ENCODE measurements around the gene CHN1.

Gene CHN1, protein sequence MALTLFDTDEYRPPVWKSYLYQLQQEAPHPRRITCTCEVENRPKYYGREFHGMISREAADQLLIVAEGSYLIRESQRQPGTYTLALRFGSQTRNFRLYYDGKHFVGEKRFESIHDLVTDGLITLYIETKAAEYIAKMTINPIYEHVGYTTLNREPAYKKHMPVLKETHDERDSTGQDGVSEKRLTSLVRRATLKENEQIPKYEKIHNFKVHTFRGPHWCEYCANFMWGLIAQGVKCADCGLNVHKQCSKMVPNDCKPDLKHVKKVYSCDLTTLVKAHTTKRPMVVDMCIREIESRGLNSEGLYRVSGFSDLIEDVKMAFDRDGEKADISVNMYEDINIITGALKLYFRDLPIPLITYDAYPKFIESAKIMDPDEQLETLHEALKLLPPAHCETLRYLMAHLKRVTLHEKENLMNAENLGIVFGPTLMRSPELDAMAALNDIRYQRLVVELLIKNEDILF

DNA sequence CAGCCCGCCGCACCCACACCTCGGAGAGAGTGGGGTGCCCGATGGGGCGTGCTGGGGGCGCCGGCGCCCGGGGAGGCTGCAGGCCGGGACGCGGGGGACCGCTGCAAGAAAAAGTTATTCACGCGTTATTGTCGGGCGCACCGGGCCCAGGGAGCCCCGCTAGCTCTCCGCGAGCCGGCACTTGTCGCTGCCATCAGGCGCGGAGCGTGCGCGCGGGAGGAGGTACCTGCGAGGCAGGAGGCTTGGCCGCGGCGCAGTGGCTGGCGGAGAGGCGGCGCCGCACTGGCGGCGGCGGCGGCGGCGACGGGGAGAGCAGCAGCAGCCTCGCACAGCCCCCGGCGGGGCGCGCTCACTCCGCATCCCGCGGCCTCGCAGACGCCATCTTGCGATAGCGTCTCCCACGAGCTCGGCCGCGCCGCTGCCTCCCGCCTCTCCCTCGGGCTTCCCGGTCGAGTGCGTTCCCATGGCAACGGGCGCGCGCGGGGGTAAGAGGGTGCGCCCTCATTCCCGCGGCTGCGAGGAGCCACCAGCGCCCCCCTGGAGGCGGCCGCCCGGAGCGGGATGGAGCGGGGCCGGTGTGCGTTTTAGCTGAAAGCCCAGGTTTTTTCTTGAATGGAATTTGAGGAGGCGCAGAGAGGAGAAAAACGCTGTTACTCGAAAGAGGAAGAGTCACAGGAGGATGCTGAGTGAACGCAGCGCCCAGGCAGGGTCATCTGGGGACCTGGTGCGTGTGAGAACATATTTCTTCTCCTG, at the start of gene CHN1:
Gene CHN1, minus strand, starts transcription at position 402 of the 753 bp plus-strand sequence. CDS start 469 bp downstream, outside the sequence.
- peak; percentile 50 to 61 for DNase-seq

DNA sequence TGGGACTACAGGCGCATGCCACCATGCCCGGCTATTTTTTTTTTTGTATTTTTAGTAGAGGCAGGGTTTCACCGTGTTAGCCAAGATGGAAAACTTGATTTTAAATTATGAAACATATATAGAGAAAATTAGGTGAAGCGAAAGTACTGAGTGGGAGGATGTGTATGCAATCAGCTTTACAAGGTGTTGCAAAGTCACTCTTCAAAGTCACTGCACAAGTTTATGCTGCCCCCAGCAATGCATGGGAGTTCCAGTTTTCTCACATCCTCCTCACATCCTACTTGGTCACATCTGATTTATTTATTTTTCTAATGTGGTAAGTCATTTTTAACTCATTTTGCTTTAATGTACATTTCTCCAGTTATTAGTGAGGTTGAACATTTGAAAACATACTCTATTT, 49.2 kb upstream of the CHN1 start:
- DNase-seq: no peak

DNA sequence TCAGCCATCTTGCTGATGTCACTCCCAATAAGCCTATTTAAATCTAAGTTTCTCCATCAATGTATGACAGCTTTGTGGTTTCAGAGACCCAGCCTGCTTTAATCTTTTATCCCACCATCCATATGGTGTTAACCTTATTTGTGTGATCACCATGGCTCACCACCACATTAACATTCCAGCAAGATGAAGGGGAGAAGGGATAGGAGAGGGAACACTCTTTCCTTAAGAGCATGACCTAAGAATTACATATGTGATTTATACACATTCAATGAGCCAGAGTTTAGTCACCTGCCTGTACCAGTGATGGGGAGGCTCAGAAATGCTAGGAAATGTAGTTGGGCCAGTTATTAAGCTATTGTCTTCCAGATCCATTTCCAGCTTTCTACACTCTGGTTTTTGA, 44.5 kb upstream of the CHN1 start:
- no peak for DNase-seq

DNA sequence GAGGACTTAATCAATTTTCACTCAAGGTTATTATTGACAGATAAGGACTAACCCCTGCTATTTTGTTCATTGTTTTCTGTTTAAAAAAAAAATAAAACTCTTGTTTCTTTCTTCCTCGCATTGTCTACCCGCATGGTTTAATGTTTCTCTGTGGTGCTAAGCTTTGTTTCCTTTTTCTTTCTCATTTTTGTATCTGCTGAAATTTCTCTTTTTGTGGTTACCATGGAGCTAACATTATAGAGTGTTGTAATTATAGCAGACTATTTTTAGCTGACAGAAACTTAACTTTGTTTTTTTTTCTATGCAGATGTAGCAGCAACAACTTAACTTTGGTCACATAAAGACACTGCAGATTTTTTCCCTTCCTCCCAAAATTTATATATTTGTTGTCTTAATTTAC, 43.1 kb upstream of the CHN1 start:
- no peak for DNase-seq

DNA sequence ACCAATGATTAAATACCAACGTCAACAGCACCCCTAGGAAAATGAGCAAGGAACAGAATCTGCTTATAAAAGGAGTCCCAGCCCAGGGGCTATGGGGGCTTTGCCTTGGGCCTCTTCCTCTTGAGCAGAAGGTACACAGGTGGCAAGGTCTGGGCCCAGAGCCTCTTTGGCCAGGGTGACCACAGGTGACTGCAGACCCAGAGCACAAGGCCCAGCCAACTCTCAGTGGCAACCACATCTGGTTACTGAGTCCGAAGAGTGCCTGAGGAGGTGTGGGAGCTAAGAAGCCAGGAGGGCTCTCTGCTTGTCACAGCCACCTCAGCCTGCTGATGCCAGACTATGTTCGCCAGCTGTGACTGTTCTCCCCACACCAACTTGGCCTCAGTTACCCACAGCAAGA, 34.3 kb upstream of the CHN1 start:
- no peak for DNase-seq

DNA sequence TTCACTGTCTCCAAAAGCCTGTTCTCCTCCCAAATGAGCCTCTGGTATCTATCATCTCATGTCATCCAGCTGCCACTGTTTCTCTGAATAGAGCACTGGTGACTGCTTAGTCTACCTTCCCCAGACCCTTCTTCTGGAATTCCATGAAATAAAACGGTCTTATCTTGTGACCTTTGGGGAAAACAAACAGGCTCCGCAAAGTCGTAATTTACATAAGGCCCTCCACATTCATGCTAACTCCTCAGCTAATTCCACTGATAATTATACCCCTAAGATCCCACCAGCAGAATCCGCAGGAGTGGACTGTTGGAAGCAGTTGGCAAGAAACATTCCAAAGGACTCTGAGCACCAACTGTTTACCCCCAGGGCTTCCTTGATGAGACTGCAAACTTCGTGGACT, 33.9 kb upstream of the CHN1 start:
- no peak for DNase-seq

DNA sequence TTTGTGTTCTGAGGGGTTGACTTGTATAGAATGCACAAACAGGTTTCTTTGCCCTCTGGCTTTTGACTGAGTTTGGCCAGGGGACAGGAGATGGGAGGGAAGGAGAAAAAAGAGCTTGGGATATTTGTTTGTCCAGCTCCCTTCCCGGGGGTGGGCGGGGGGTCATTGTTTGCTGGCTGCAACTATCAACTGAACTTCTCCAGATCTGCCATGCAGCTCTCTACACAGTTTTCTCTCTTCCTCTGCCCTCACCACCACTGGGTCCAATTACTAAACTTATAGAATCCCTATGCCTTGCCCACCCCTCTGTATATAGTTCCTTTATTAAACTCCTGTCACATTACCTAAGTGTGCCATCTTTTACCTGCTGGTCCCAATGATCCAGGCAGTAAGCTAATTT, 32.8 kb upstream of the CHN1 start:
- DNase-seq: no peak

DNA sequence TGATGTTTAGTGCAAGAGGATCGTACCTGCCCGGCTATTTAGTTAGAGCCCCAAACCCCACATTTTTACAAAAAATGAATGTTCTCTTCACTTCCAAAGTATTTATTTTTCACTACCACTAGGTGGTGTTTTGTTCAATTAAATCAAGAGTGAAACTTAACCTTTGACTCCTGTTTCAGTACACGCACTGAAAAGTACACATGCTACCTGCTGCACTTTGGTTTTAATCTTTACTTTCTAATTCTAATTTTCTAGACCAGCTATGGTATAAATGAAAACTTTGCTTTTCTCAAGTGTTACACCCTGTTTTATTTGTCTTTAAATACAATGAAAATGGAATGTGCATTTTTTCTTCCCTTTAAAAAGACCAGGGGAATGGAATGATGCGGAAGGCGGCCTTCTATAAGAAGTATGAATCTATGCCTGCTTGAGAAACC, 31.4 kb upstream of the CHN1 start:
- DNase-seq: no peak

DNA sequence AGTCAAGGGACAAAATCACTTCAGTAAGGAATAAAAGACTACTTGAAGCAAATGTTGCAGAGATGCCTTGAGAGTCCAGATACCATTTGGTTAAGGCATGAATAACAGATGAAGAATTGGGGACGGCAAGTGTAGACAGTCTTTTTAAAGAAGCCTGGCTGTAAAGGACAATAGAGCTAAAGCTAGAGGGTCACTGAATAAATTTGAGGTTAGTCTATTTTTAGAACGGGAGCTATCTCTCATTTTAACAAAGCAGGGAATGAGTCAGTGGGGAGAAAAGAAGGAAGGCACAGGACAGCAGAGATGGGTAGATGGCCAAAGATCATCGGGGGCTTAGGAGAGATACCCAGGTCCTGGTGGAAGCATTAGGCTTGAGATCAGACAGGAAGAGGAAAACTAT, 30.6 kb upstream of the CHN1 start:
- DNase-seq: no peak

DNA sequence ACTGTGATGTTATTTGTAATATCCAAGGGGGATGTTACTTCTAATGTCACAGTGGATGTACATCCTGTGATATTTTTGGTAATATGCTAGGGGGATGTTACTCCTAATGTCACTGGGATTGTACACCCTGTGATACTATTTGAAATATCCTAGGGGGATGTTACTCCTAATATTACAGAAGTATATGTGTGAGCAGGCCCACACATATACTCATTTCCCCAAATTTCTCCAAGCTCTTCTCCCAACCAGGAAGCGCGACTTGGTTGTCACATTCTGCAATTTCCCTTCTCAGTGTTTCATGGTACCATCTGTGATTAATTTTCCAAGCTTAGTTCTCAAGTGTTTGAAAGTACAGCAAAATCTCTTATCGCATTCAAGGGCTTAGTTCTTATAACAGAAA, 29.5 kb upstream of the CHN1 start:
- DNase-seq: no peak

DNA sequence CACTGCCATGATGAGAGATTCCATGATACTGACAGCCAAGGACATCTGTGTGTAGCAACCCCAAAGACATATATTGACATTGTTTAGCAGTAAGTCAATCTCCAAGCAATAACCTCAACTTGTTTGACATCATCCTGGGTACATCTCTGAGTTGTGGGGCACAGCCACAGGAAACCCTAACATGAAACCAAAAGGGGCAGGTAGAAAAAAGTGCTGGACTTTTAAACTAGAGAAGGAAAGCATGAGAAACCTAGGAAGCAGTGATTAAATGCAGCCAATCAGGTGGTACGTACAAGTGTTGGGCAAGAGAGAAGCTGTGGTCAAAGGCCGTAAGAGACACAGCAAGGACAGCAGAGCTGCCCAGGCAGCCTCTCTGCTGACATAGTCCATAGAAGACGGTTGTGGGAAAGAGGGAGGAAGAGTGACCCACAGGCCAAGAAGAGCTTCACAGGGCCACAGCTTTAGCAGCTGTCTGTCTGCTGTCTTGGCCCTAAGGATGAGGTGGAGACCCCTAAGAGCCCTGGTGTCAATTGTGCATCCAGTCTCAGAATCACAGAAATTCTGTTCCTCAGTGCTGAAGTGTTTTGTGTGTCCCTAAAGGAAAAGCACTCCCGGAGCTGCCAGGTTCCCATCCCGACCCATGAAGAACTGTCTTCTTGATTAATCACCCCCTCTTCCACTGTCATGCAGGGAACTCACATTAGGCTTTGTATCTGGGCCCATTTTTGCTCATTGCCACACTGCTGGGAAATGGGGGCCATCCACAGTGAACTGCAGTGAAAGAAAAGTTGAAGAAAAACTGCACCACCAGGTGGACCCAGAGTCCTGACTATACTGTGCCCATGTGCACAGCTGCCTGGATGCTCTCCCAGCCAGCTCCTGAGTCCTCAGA, 25.4 kb upstream of the CHN1 start:
- no peak for DNase-seq

DNA sequence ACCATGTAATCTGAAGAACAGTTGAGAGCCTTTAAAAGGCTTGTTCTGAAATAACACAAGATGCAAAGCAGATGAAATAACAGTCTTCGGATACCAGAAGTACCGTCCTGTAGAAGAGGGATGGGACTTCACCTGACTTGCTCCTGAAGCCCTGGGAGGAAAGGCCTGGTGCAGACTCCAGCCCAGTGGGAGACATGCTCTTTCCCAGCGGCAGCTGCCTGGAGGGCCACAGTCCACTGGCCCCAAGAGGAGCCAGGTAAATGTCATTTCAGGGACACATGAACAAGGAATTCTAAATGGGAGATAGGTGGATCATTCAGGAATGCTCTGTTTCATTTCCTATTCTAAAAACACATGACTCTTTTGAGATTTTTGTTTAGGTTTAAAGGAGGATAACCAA, 22.6 kb upstream of the CHN1 start:
- DNase-seq: no peak

DNA sequence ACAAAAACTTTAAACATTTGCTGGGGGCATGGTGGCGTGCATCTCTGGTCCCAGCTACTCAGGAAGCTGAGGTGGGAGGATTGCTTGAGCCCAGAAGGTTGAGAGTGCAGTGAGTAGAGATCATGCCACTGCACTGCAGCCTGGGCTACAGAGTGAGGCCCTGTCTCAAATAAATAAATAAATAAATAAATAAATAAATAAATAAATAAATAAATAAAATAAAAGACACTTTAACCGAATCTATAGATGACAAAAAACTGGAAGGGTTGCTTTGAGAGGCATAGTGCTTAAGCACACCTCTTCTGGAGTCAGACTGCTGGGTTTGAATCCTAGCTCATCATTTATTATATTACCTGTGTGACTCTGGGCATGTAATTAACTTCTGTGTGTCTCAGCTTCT, 21.2 kb upstream of the CHN1 start:
- no peak for DNase-seq

DNA sequence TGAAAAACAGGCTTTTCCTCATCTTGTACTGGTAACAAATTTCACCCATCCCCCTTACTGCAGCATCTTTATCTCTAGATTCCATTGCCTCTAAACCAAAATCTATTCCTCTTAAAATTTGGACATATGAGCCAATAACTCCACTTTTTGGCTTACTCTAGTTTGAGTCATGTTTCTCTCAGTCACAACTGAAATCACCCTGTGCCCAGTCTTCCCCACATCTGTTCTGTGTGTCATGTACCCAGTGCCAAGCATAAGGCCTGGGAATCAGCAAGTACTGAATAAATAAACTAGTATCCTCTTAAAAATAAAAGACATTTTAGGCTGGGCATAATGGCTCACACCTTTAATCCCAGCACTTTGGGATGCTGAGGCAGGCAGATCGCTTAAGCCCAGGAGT, 20.8 kb upstream of the CHN1 start:
- no peak for DNase-seq

DNA sequence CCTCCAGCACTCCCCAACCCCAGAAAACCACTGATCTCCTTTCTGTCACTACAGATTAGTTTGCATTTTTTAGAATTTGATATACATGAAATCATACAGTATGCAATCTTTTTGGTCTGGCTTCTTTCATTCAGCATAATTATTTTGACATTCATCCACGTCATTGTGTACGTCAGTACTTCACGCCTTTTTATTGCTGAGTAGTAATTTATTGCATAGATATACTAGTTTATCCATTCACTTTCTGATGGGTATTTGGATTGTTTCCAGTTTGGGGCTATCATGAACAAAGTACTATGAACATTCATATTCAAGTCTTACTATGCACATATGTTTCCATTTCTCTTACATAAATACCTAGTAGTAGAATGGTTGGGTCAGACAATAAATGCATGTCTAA, 20.1 kb upstream of the CHN1 start:
- DNase-seq: no peak

DNA sequence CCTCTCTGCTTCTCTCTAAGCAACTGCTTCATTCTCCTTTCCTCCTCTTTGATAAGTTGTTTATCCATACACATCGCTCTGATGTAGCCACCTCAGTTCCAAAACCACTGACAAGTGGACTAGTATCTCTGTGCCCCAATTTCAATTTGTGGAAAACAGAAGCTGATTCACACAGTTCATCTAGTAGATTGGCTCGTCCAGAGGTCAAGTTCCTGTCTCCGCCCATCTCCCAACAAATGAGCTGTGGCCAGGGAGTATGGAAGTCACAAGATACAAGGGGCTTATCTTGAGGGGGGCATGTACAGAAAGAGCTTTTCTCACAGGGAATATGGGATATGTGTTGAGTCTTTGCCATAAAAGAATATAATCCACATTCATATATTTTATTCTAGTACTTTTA, 17.7 kb upstream of the CHN1 start:
- no peak for DNase-seq

DNA sequence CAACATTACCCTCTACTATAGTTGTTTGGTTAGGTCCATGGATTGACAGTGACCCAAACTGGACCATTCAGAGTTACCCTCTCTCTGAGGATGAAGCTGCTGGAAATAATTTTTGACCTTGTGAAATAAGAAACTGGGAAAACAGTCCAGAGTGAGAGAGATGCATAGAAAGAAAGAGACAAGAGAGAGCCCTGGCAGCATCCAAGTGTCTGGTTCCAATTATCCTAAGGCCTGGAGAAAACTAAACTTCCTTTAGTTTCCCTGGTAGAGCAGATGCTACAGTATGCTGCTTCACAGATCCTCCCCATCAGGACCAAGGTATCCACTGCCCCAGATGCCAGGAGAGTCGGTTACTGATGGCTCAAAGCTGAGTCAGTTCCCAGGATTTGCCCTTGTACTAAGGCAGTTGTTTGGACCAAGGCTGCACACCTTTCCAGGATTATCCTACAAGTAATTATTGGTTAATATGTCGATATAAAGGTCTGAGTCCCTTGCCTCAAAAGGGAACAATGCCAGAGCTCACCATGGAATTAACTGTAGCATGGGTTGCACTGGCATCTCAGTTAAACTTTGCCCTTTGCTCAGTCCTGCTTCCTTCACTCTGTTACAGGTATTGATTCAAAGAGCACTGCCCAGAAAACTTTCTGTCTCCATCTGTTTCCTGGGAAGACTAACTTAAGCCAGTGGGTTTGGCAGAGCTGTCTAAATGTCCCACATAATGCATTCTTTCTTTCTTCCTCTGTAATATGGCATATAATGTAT, 14.6 kb upstream of the CHN1 start:
- DNase-seq: no peak

DNA sequence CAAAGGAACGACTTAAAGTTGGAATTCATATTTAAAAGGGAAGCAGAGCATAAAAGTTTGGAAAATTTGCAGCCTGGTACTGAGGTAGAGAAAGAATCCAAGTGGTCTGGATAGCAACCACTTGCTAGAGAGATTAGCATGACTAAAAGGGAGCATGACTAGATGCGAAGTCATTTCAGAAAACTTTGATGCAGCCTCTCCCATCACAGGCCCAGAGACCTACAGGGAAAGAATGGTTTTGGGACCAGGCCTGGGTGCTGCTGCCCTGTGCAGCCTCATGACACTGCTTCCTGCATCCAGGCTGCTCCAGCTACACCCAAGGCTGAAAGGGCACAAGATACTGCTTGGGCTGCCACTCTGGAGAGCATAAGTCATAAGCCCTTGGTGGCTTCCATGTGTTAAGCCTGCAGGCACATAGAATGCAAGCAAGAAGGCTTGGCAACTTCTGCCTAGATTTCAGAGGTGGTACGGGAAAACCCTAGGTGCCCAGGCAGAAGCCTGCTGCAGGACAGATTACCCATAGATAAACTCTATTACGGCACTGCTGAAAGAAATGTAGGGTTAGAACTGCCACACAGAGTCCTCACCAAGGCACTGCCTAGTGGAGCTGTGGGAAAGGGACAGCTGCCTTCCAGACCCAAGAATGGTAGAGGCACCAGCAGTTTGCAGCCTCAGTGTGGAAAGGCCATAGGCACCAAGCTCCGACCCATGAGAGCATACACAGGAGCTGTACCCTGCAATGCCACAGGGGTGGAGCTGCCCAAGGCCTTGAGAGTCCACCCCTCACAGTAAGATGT, 12.6 kb upstream of the CHN1 start:
- DNase-seq: no peak

DNA sequence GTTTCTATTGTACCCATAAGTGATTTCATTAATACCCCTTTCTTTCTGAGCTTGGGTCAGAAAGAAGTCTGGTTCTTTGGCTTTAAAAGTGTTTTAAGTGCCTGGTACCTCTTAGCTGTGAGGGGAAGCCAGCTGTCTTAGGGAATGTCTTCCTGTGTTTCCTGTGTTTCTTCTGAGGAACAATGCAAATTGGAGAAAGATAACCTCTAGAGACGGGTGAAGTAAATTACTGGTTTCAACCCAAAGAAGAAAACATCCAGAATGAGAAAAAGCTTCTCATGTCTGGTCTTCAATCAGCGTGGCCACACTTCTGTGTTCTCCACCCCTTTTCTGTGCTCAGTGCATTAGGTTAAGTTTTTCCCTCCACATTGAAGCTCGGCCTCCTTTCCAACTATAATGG, 10.2 kb upstream of the CHN1 start:
- no peak for DNase-seq

DNA sequence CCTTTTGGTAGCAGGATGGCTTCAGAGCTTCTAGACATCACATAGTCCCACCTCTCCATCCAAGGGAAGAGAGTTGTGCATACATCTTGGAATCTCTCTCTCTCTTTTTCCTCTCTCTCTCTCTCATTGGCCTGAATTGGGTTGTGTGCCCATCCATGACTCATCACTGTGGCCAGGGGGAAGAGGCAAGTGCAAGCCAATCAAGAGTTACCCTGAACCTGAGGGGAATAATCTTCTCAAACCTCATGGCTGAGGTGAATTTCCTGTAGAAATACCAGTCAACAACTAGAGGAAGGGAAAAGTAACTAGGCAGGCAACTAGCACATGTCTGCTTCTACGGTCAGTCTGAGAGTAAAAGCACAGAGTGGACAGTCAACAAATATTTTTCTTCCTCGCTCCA, 7.3 kb upstream of the CHN1 start:
- DNase-seq: no peak

DNA sequence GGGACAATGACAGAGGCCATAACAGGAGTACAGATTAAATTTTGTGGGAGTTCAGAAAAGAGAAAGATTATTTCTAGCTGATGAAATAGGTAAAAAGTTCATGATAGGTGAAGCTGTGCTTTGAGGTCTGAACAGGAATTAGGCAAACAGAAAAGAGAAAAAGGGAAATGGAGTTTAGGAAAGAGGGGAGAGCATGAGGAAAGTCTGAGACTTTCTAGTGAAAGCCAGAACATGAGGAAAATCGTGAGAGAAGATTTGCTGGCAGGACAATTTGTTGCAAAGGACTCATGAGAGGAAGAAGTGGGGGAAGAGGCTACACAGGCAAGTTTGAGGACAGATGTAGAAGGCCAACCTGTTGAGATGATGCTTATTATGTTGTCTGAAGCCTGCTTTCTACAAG, 6.3 kb upstream of the CHN1 start:
- no peak for DNase-seq

DNA sequence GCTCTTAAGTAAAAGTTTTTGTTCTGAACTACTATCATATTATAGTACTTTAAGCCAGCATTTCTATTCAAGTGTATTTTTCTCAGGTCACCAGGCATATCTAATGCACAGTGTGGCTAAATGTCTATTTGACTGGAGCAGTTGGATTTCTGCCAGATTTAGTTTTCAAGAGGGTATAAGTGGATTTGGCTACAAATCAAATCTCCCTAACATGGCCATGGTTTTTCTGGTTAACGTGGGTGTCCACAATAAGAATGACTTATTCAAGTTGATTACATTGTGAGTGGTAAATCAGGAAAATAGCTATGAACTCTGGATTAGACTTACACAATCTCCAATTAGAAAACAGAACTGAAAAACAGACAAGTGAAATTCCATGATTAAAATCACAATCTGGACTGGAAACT, 5.7 kb upstream of the CHN1 start:
- no peak for DNase-seq
